Measurements from ENCODE around the gene TAPT1.
"Not testable (repeated sequence)": the region's sequence is repeated elsewhere in the genome, so short reads cannot be mapped to it uniquely, and the experiment has no call there.

The TAPT1 gene

GRCh38 chr4:16212138-16212782 lies 14.0 kb downstream of the TAPT1 start:
- FAIRE-seq = no peak

GRCh38 chr4:16207409-16207808 lies 18.9 kb downstream of the TAPT1 start:
- no peak for FAIRE-seq

- FAIRE-seq = no peak
Observed at GRCh38 chr4:16206848-16207247, 19.4 kb downstream of the TAPT1 start.

- no peak for FAIRE-seq
Observed at GRCh38 chr4:16206301-16206700, 20.0 kb downstream of the TAPT1 start.

GRCh38 chr4:16205298-16206164 lies 20.7 kb downstream of the TAPT1 start:
- FAIRE-seq = no peak

GRCh38 chr4:16204505-16204904 lies 21.8 kb downstream of the TAPT1 start:
- no peak for FAIRE-seq

- no peak for FAIRE-seq
Observed at GRCh38 chr4:16203083-16203482, 23.2 kb downstream of the TAPT1 start.

GRCh38 chr4:16202598-16202997 lies 23.7 kb downstream of the TAPT1 start:
- no peak for FAIRE-seq

GRCh38 chr4:16199093-16199492 lies 27.2 kb downstream of the TAPT1 start:
- peak; percentile 90 for FAIRE-seq

- FAIRE-seq = no peak
Observed at GRCh38 chr4:16197876-16198665, 28.2 kb downstream of the TAPT1 start.

GRCh38 chr4:16196482-16197393 lies 29.5 kb downstream of the TAPT1 start:
- no peak for FAIRE-seq

- no peak for FAIRE-seq
Observed at GRCh38 chr4:16195209-16195608, 31.1 kb downstream of the TAPT1 start.

- not testable (repeated sequence) for FAIRE-seq
Observed at GRCh38 chr4:16194798-16195197, 31.5 kb downstream of the TAPT1 start.

GRCh38 chr4:16194214-16194613 lies 32.1 kb downstream of the TAPT1 start:
- no peak for FAIRE-seq

- FAIRE-seq = no peak
Observed at GRCh38 chr4:16192631-16193518, 33.4 kb downstream of the TAPT1 start.

GRCh38 chr4:16192057-16192456 lies 34.2 kb downstream of the TAPT1 start:
- FAIRE-seq = no peak

- FAIRE-seq = no peak
Observed at GRCh38 chr4:16187455-16187854, 38.8 kb downstream of the TAPT1 start.

- FAIRE-seq = no peak
Observed at GRCh38 chr4:16186986-16187385, 39.3 kb downstream of the TAPT1 start.

GRCh38 chr4:16183604-16184003 lies 42.7 kb downstream of the TAPT1 start:
- FAIRE-seq = no peak

- no peak for FAIRE-seq
Observed at GRCh38 chr4:16176621-16177020, 49.6 kb downstream of the TAPT1 start.

GRCh38 chr4:16171831-16172230 lies 54.4 kb downstream of the TAPT1 start:
- FAIRE-seq = no peak

Data from TTC549 (cell line).